ENCODE measurements around the gene LAMB4. TPM values are rescaled to one million over a fixed set of nuclear protein-coding genes. Genes with fewer than 3 reads are reported as not detected.

The LAMB4 gene
- total and polyA plus RNA-seq, 2 of the 4 experiments (the other 2 are of a cell fraction) = 0.12 to 0.18 TPM

DNA sequence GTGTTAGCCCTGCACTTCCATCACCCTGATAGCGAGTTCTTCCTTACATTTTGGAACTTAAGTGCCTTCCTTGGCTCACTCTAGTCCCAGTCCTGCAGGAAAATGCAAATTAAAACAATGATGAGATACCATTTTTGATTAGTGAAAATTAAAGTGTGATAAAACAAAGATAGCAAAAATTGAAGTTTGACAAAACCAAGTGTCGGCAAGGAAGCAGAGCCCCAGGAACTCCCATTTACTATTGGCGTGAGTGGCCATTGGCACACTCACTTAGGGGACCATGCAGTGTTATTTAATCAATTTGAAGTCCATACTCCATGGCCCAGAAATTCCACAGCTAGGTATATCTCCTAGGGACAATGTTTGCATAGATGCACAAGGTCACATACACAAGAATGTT lies 28.4 kb downstream of the LAMB4 start:
- Histone ChIP-seq H4K8ac (ENCODE audit: low read depth in 2 of 2, low read length in 2 of 2) (peak overlapping the region in 1 of 2 experiments; percentile 72; a peak in 2 of 4 replicates), H3K23ac (ENCODE audit: low read depth, low read length) (0 out of 2 replicates have a peak overlapping the region, but pooled peaks have one; percentile 35), H3K9ac (ENCODE audit: low read depth, low read length) (no peak overlapping the region), H3K4me1 (ENCODE audit: control insufficient read depth, insufficient read depth, low read length) (peaks cover 25% of the 10 kb centered on the region), H3K27me3 (ENCODE audit: control insufficient read depth, insufficient read depth, low read length) (no peaks in the 10 kb centered on the region), H2BK5ac (ENCODE audit: low read depth, low read length, poor library complexity, severe bottlenecking) (no peak overlapping the region), H3K14ac (replicated peaks; ENCODE audit: low read depth, low read length) (no peak overlapping the region), H3K18ac (ENCODE audit: low read depth, low read length) (peak overlapping the region; percentile 95), H4K91ac (ENCODE audit: insufficient read depth, low read depth, low read length) (peak overlapping the region; percentile 84; the same call in 1 of the 2 replicates), H2AK5ac (ENCODE audit: low read depth, low read length) (0 out of 2 replicates have a peak overlapping the region, but pooled peaks have one; percentile 1), H4K5ac (ENCODE audit: low read depth, low read length) (peak overlapping the region; percentile 61), H3K4me2 (ENCODE audit: low read depth, low read length) (no peak overlapping the region), H2BK120ac (ENCODE audit: low read depth, low read length) (peak overlapping the region; percentile 89), H3K56ac (ENCODE audit: extremely low read depth, insufficient read depth, low read length) (peak overlapping the region; percentile 3; the same call in 1 of the 2 replicates), H3K4me3 (ENCODE audit: insufficient read depth, low read depth, low read length) (no peak overlapping the region), H3K4ac (ENCODE audit: low read depth, low read length) (peak overlapping the region; percentile 79), H3K9me3 (ENCODE audit: control insufficient read depth, insufficient read depth, low read length) (no peaks in the 10 kb centered on the region), H4K20me1 (ENCODE audit: insufficient read depth, low read length) (no peaks in the 10 kb centered on the region), H2BK15ac (ENCODE audit: low read depth, low read length) (peak overlapping the region; percentile 82; the same call in 2 of the 3 replicates), H3K79me1 (ENCODE audit: low read depth in 1 of 2, low read length in 2 of 2) (no peaks in the 10 kb centered on the region), H2AFZ (replicated peaks; ENCODE audit: low read length, poor library complexity) (no peak overlapping the region), H3K27ac (ENCODE audit: insufficient read depth, low read length) (no peak overlapping the region; the same call in 1 of the 2 replicates), H3K36me3 (ENCODE audit: control insufficient read depth, insufficient read depth, low read length) (no peaks in the 10 kb centered on the region), H2AK9ac (replicated peaks; ENCODE audit: low read depth, low read length, poor library complexity) (no peak overlapping the region), H3K9me1 (ENCODE audit: insufficient read depth, low read length) (peaks cover 22% of the 10 kb centered on the region), H2BK20ac (ENCODE audit: low read depth, low read length) (peak overlapping the region; percentile 97)
- intact Hi-C loops (cut with micrococcal nuclease) = no loop called here
- POLR2A ChIA-PET (ENCODE audit: unreplicated experiment) = no interaction called here
- in situ Hi-C loops (cut with MboI; ENCODE audit: low sequenced_read_pairs) = no loop called here
- TF ChIP-seq FOS (IDR thresholded peaks at IDR 0.05; ENCODE audit: low read depth, low read length) = no peak
- no peak for TF ChIP-seq CHD1 (IDR thresholded peaks at IDR 0.05; ENCODE audit: low read depth, low read length)
- TF ChIP-seq, protein P1, sequence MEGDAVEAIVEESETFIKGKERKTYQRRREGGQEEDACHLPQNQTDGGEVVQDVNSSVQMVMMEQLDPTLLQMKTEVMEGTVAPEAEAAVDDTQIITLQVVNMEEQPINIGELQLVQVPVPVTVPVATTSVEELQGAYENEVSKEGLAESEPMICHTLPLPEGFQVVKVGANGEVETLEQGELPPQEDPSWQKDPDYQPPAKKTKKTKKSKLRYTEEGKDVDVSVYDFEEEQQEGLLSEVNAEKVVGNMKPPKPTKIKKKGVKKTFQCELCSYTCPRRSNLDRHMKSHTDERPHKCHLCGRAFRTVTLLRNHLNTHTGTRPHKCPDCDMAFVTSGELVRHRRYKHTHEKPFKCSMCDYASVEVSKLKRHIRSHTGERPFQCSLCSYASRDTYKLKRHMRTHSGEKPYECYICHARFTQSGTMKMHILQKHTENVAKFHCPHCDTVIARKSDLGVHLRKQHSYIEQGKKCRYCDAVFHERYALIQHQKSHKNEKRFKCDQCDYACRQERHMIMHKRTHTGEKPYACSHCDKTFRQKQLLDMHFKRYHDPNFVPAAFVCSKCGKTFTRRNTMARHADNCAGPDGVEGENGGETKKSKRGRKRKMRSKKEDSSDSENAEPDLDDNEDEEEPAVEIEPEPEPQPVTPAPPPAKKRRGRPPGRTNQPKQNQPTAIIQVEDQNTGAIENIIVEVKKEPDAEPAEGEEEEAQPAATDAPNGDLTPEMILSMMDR (conservative IDR thresholded peaks at IDR 0.05; ENCODE audit: low read depth, low read length) = no peak
- no peak for TF ChIP-seq BHLHE40 (IDR thresholded peaks at IDR 0.05; ENCODE audit: low read depth, low read length)
- TF ChIP-seq SMC3 (IDR thresholded peaks at IDR 0.05; ENCODE audit: low read depth, low read length) = no peak
- no peak for TF ChIP-seq CEBPB (IDR thresholded peaks at IDR 0.05; ENCODE audit: low read depth, low read length)
- no peak for TF ChIP-seq RCOR1 (IDR thresholded peaks at IDR 0.05; ENCODE audit: insufficient replicate concordance, low read length)
- no peak for TF ChIP-seq MAZ (IDR thresholded peaks at IDR 0.05; ENCODE audit: borderline replicate concordance, low read depth, low read length)
- TF ChIP-seq NFE2L2 (IDR thresholded peaks at IDR 0.05; ENCODE audit: low read depth, low read length) = no peak
- TF ChIP-seq POLR2A (IDR thresholded peaks at IDR 0.05; ENCODE audit: low read depth, low read length) = no peak
- CTCF ChIA-PET = no interaction called here
- ATAC-seq (ENCODE audit: low read depth) (no peak), DNase-seq (no peak)
- no CpG with 5 or more reads among the region's 3 CpGs for WGBS, 2 experiments (ENCODE audit: extremely low coverage in 2 of 2, insufficient read length in 1 of 2)
- BruUV-seq (replicated peaks) = no TSS peak
- dilution Hi-C loops (cut with HindIII; ENCODE audit: low sequenced_read_pairs, unreplicated experiment) = no loop called here
